GM12865 (cell line): ENCODE data around the gene HBP1.
A peak's percentile ranks its signal among the peaks of the same experiment; 100 is the strongest.

Experiments
- DNase-seq: peaks from one replicate; pipeline ENCODE4 v3.0.0; 2010; ENCODE audit warnings: low read depth
- H3K4me3 ChIP-seq: 2 replicates; pipeline ENCODE4 v1.5.1; 2011; ENCODE audit warnings: mild to moderate bottlenecking, low read depth, low read length, control low read depth
- TF ChIP-seq, protein P1 (sequence below): IDR thresholded peaks from 2 replicates; pipeline ENCODE4 v1.5.1; 2011; ENCODE audit warnings: low read length, control low read depth, low read depth, inconsistent platforms; ENCODE audit not compliant: insufficient read depth; ENCODE audit errors: missing control alignments

The HBP1 gene

DNA sequence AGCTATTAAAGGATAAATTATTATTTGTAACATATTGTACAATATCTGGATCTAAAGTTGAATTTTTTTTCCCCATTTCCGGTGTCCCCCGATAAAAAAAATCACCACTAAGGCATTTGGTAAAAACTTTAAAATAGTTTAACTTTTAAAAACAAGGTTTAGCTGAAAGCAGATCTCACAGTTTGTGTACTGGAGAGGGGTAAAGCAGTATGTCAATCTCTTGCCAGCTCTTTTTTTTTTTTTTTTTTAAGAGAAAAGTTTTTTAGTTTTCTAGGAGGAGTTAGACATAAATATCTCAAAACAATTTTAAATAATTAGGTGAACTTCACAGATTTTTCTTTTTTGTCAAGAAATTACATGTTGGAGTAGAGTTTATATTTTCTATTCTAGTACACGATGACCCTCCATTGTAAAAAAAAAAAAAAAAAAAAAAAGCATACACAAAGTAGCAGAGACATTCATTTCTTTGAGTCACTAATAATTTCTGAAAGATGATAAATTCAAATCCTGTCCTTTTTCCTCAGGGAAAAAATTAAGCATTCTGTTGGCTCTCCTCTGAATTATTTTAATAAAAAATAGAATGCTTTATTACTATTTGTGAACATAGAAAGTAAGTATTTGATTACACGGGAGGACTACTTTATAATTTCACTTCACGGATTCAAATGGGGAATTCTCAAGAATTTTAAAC, 1.9 kb upstream of the HBP1 start:
- TF ChIP-seq, protein P1, sequence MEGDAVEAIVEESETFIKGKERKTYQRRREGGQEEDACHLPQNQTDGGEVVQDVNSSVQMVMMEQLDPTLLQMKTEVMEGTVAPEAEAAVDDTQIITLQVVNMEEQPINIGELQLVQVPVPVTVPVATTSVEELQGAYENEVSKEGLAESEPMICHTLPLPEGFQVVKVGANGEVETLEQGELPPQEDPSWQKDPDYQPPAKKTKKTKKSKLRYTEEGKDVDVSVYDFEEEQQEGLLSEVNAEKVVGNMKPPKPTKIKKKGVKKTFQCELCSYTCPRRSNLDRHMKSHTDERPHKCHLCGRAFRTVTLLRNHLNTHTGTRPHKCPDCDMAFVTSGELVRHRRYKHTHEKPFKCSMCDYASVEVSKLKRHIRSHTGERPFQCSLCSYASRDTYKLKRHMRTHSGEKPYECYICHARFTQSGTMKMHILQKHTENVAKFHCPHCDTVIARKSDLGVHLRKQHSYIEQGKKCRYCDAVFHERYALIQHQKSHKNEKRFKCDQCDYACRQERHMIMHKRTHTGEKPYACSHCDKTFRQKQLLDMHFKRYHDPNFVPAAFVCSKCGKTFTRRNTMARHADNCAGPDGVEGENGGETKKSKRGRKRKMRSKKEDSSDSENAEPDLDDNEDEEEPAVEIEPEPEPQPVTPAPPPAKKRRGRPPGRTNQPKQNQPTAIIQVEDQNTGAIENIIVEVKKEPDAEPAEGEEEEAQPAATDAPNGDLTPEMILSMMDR = no peak

DNA sequence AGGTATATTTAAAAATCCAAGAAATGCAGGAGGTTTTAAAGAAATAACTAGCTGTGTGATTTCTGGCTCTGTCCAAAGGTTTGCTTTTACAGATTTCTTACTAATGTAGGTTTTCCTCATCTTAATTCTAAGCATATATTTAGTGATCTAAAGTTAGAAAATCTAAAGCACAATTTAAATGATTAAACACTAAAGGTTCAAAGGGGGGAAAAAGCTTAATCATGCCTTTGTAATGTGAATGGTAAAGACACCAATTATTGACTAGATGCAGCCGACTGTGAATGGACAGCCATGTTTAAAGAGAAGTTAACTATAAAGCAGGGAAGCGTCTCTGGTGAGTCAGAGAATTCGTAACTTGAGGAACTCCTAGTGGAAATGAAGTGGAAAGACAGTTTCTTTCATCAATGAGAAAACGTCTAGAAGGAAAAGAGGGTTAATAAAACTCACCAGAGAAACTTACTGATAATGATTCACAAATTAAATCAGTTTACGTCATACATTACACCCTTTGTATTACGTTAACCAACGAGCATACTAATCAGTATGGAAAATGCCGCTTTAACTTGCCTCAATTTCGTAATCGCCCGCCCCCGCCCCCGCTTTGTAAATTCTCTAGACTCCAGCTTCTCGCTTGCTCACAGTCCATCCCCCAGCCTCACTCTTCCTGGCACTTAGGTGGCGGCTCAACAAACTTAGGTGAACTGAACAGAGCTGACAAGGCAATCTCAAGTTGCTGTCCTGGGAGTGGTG, 1.1 kb upstream of the HBP1 start:
- peak overlapping the region; percentile 72 for H3K4me3 ChIP-seq
- peak; percentile 35 for DNase-seq
- TF ChIP-seq, protein P1 = peak; percentile 10

More for the DNA sequence above, 1.9 kb upstream of the HBP1 start:
- no peak for DNase-seq
- H3K4me3 ChIP-seq = peak overlapping the region; percentile 72

DNA sequence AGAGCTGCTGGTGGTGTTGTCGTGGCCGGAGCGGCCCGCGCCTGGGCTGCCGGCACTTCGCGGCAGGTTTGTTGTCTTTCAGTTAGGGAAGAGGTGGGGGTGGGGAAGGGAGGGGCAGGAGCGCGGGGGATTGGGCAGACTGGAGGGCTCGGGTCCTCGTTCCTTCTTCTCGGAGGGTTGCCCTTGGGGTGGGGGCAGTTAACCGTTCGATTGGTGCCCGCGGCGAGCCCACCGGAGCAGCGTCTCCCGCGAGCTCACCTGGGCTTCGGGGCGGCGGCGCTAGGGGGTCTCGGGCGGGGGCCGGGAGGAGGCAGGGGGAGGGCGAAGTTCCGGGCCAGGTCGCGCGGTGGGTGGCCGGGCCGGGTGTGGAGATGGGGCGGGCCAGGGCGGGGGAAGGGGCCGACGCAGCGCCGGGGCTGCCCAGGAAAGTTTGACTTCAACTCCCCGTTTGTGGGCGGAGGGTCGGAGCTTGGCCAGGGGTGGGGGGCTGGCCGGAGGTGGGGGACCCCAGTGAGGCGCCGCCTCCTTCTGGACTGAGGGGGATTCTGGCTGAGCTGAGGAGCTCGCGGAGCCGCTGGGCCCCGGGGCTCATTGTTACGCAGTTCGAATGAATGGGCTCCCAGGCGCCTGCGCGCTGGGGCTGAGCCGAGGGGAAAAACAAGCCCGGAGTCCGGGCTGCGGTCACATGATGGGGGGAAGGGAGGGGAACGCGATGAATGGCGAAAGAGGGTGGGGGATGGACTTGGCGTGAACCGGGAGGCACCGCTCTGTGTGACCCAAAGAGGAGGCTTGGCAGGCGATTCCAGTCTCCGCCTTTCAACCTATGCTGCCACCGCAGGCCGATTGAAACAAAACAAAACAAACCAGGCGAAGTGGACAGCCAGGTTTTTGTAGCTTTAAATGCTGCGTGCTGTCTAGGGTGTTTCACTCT, 582 bp downstream of the HBP1 start:
- peak; percentile 95 for DNase-seq
- peak overlapping the region; percentile 96 for H3K4me3 ChIP-seq
- TF ChIP-seq, protein P1 = no peak

DNA sequence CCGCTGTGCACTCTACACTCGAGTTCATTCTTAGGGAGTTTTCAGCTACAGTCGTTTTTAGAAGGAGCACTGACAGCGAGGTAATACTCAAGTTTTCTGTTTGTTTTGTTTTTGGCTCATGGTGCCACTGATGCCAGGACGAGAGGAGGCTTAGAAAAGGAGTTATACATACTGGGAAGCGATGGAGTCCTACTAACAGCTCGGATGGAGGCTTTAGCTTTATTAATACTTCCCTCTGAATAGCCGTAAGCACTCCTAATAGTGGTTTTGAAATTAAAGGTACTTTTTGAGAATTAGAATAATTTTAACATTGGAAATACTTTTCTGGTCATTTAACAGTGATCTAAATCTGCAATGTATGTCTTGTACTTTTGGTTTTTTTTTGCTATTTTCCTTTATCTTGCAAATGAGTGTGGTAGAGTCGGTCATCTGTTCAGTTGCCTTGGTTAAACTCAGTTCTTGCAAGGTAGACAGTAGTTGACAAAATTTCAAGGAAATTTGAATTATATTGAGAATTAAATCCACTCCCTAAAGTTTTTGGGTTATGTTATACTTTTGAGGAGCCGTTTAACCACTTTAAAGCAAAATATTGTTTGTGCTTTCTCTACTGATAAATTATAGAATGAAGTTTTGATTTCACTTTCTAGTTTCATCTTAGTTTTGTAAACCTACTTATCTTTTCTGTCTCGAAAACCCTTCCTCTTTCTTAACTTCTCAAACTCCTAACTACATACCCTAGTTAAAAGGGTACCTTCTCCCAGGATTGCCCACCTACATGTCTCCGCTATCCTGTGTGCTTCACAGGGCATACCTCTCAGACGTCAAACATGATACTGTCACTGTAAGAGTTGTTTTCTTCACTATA, 1.5 kb downstream of the HBP1 start:
- peak overlapping the region; percentile 96 for H3K4me3 ChIP-seq
- peak; percentile 9 for DNase-seq
- TF ChIP-seq, protein P1 = no peak

DNA sequence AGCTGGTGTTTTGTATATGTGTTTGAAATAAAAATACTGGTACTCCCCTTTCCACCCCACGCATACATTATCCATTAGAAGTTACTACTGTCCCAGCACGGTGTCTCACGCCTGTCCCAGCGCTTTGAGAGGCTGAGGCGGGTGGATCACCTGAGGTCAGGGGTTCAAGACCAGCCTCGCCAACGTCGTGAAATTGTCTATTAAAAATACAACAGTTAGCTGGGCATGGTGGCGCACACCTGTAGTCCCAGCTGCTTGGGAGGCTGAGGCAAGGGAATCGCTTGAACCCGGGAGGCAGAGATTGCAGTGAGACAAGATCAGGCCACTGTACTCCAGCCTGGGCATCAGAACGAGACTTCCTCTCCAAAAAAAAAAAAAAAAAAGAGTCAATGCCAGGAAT, 2.7 kb downstream of the HBP1 start:
- TF ChIP-seq, protein P1 = no peak
- DNase-seq = no peak
- no peak overlapping the region for H3K4me3 ChIP-seq
